Common myeloid progenitor, CD34-positive (primary cell): ENCODE results near the gene RTF1.
"Not testable (repeated sequence)": the region's sequence is repeated elsewhere in the genome, so short reads cannot be mapped to it uniquely, and the experiment has no call there.

Source experiments
- CTCF ChIA-PET: fragments of 350-600 bp; sonication (Branson Sonifier 250); formaldehyde crosslinking; loops from one replicate; lab custom pipeline; 2021; ENCODE audit warnings: antibody characterized with exemption; lab: Charles Lee
- POLR2A ChIA-PET: fragments of 350-600 bp; sonication (Branson Sonifier 250); formaldehyde crosslinking; loops from one replicate; lab custom pipeline; 2021; ENCODE audit warnings: antibody characterized with exemption; lab: Charles Lee
- DNase-seq, 3 donors: peaks; one replicate each; pipeline versions ENCODE4 v3.0.0 to v3.0.0-alpha.2; 2013
- H3K27ac ChIP-seq, 2 experiments: 1 replicate in 1 of 2; 2 replicates in 1 of 2; pipeline ENCODE4 v1.7.0; 2013; ENCODE audit warnings: inconsistent platforms in 2 of 2, low read length in 2 of 2, mild to moderate bottlenecking in 2 of 2, low read depth in 1 of 2, moderate library complexity in 1 of 2; ENCODE audit not compliant: severe bottlenecking in 2 of 2, insufficient read depth in 1 of 2, poor library complexity in 1 of 2
- H3K27me3 ChIP-seq, 5 experiments: replicated peaks in 2 of 5; 1 replicate in 3 of 5; 2 replicates in 2 of 5; pipeline versions ENCODE4 v1.6.1 to v1.7.0; 2013; ENCODE audit warnings: low read length in 4 of 5, mild to moderate bottlenecking in 2 of 5, moderate library complexity in 2 of 5, inconsistent platforms in 1 of 5; ENCODE audit not compliant: insufficient read depth in 5 of 5, control insufficient read depth in 4 of 5
- H3K36me3 ChIP-seq, 4 experiments: 1 replicate in 2 of 4; 2 replicates in 2 of 4; pipeline versions ENCODE4 v1.6.1 to v1.7.0; 2013; ENCODE audit warnings: low read length in 3 of 4, control low read depth in 1 of 4, mild to moderate bottlenecking in 1 of 4; ENCODE audit not compliant: control insufficient read depth in 4 of 4, insufficient read depth in 4 of 4
- H3K4me1 ChIP-seq, 4 experiments: 1 replicate in 3 of 4; 2 replicates in 1 of 4; pipeline versions ENCODE4 v1.6.1 to v1.7.1; 2013; ENCODE audit warnings: low read length in 3 of 4, mild to moderate bottlenecking in 3 of 4, control low read depth in 1 of 4, inconsistent platforms in 1 of 4, moderate library complexity in 1 of 4; ENCODE audit not compliant: control insufficient read depth in 4 of 4, insufficient read depth in 4 of 4; ENCODE audit errors: control extremely low read depth in 1 of 4
- H3K4me3 ChIP-seq, 7 experiments: 1 replicate in 4 of 7; 2 replicates in 3 of 7; pipeline versions ENCODE4 v1.5.1 to v1.7.0; 2013; ENCODE audit warnings: mild to moderate bottlenecking in 7 of 7, low read length in 6 of 7, moderate library complexity in 6 of 7, inconsistent platforms in 2 of 7, low read depth in 2 of 7, control low read depth in 1 of 7; ENCODE audit not compliant: insufficient read depth in 4 of 7, control insufficient read depth in 1 of 7; ENCODE audit errors: extremely low read depth in 1 of 7
- H3K9me3 ChIP-seq, 5 experiments: 1 replicate in 4 of 5; 2 replicates in 1 of 5; pipeline versions ENCODE4 v1.6.1 to v1.7.1; 2013; ENCODE audit warnings: low read length in 4 of 5, mild to moderate bottlenecking in 2 of 5, inconsistent platforms in 1 of 5, low read depth in 1 of 5, moderate library complexity in 1 of 5; ENCODE audit not compliant: control insufficient read depth in 4 of 5, insufficient read depth in 2 of 5; ENCODE audit errors: control extremely low read depth in 1 of 5
- WGBS: methylation state at CpG from one replicate; pipeline ENCODE4 v1.1.5; 2013; ENCODE audit not compliant: insufficient coverage; 5-methylcytosine and 5-hydroxymethylcytosine counted together

Gene RTF1

GRCh38 chr15:41416128-41416741, 660 bp upstream of the RTF1 start:
- 27% methylated on average over 18 of the region's 20 CpGs for WGBS
- no peak for DNase-seq
- Histone ChIP-seq H3K9me3 (no peaks in the 10 kb centered on the region), H3K27me3 (no peaks in the 10 kb centered on the region), H3K36me3 (peaks cover 0 to 2% (median 0%) of the 10 kb centered on the region in 4 experiments), H3K27ac (peak overlapping the region; percentile 58 to 78), H3K4me3 (peak overlapping the region; percentile 92 to 99 (median 96)), H3K4me1 (peaks cover 6 to 30% (median 15%) of the 10 kb centered on the region in 4 experiments)
- CTCF ChIA-PET, result no interaction called here
- POLR2A ChIA-PET, result no interaction called here

- CTCF ChIA-PET, result interaction anchor here (0.5 kb wide), 1 partner anchor 31 kb away, joined by 3 read pairs; no protein-coding TSS in a partner anchor
- WGBS, result 0% methylated on average over 26 of the region's 37 CpGs
- peak; percentile 22 to 57 (median 46) for DNase-seq
- Histone ChIP-seq H3K36me3 (peaks cover 0 to 2% (median 0%) of the 10 kb centered on the region in 4 experiments), H3K27me3 (no peaks in the 10 kb centered on the region), H3K9me3 (no peaks in the 10 kb centered on the region), H3K4me3 (peak overlapping the region; percentile 79 to 99 (median 96)), H3K4me1 (peaks cover 6 to 30% (median 15%) of the 10 kb centered on the region in 4 experiments), H3K27ac (peak overlapping the region; percentile 75 to 87)
- POLR2A ChIA-PET, result interaction anchor here (0.6 kb wide), 1 partner anchor 705 kb away, joined by 4 read pairs; no protein-coding TSS in a partner anchor
These were observed 712 bp downstream of the RTF1 start for GRCh38 chr15:41417418-41418195.

GRCh38 chr15:41423979-41424659, 7.2 kb downstream of the RTF1 start:
- DNase-seq, result no peak
- CTCF ChIA-PET, result no interaction called here
- no peak overlapping the region for H3K27ac ChIP-seq
- H3K9me3 ChIP-seq, result no peaks in the 10 kb centered on the region
- no peaks in the 10 kb centered on the region for H3K27me3 ChIP-seq
- peaks cover 0 to 10% (median 1%) of the 10 kb centered on the region in 4 experiments for H3K4me1 ChIP-seq
- WGBS, result 100% methylated on average over 5 of the region's 7 CpGs
- H3K36me3 ChIP-seq, result peaks cover 0 to 7% (median 4%) of the 10 kb centered on the region in 4 experiments
- no peak overlapping the region for H3K4me3 ChIP-seq
- POLR2A ChIA-PET, result interaction anchor here (0.6 kb wide), 1 partner anchor 311 kb away, joined by 3 read pairs; no protein-coding TSS in a partner anchor

- no peak overlapping the region for H3K4me3 ChIP-seq
- ChIA-PET CTCF (no interaction called here), POLR2A (no interaction called here)
- peaks cover 0 to 8% (median 1%) of the 10 kb centered on the region in 4 experiments for H3K4me1 ChIP-seq
- H3K36me3 ChIP-seq, result peaks cover 0 to 7% (median 4%) of the 10 kb centered on the region in 4 experiments
- no peaks in the 10 kb centered on the region for H3K9me3 ChIP-seq
- no peak overlapping the region for H3K27ac ChIP-seq
- WGBS, result 98% methylated on average over 12 of the region's 14 CpGs
- H3K27me3 ChIP-seq, result no peaks in the 10 kb centered on the region
- peak in 2 of 3 donors; percentile 31 to 42 for DNase-seq
These were observed 7.9 kb downstream of the RTF1 start for GRCh38 chr15:41424809-41425208.

GRCh38 chr15:41425907-41426306, 9.0 kb downstream of the RTF1 start:
- H3K36me3 ChIP-seq, DNase-seq, H3K9me3 ChIP-seq, POLR2A ChIA-PET, H3K4me1 ChIP-seq, H3K27ac ChIP-seq, H3K4me3 ChIP-seq, H3K27me3 ChIP-seq: not testable (repeated sequence)
- CTCF ChIA-PET, result interaction anchor here (0.6 kb wide), 1 partner anchor 63 kb away, joined by 3 read pairs; no protein-coding TSS in a partner anchor
- WGBS, result 98% methylated on average over 5 of the region's 5 CpGs

GRCh38 chr15:41429003-41429890, 12.4 kb downstream of the RTF1 start:
- ChIA-PET POLR2A (interaction anchor here (0.7 kb wide), 1 partner anchor 844 kb away, joined by 6 read pairs; the partner anchor contains the start of genes GANC and TMEM87A), CTCF (interaction anchor here (0.6 to 1.1 kb wide), 3 partner anchors 11 to 15 kb away, joined by 3 to 4 read pairs (median 3); no protein-coding TSS in a partner anchor)
- WGBS, result over 99% methylated on average over 10 of the region's 10 CpGs
- Histone ChIP-seq H3K27me3 (no peaks in the 10 kb centered on the region), H3K27ac (peak overlapping the region in 1 of 2 experiments; percentile 16), H3K36me3 (peaks cover 0 to 10% (median 4%) of the 10 kb centered on the region in 4 experiments), H3K4me1 (peaks cover 0 to 3% (median 0%) of the 10 kb centered on the region in 4 experiments), H3K9me3 (no peaks in the 10 kb centered on the region), H3K4me3 (no peak overlapping the region)
- DNase-seq, result peak in 1 of 3 donors; percentile 17
